Kasumi-1 (cell line): ENCODE results near the gene ACP7.
"Not testable (repeated sequence)": the region's sequence is repeated elsewhere in the genome, so short reads cannot be mapped to it uniquely, and the experiment has no call there.

Experiments
- DNase-seq, 2 experiments: peaks; one replicate each; lab custom pipeline; 2025; lab: John Stamatoyannopoulos, UW

ACP7 gene

DNA sequence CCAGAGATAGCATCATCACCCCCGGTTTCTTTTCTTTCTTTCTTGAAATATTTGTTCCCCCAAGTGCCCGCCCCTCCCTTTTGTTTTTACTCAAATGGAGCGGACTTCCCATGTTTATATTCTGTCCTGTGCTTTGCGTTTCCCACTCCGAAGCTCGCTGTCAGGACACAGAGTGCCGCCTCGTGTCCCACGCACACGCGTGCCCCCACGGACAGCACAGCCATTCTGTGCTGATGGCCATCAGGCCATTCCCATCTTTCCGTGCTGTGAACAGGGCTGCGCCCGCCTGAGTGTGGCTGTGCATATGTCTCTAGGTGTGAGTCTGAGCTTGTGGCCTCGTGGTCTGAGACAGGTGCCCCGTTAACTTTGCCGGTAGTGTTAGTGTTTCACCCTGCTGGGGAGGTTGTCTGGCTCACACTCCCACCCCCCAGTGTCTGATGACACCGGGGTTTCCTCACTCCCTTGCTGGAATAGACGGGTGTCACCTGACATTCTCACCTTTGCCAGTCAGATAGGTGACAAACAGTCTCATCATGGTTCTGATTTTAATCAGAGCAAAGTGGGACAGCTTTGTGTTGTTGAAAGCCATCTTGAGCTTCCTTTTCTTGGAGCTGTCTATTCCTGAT lies 48.3 kb downstream of the ACP7 start:
- no peak for DNase-seq

DNA sequence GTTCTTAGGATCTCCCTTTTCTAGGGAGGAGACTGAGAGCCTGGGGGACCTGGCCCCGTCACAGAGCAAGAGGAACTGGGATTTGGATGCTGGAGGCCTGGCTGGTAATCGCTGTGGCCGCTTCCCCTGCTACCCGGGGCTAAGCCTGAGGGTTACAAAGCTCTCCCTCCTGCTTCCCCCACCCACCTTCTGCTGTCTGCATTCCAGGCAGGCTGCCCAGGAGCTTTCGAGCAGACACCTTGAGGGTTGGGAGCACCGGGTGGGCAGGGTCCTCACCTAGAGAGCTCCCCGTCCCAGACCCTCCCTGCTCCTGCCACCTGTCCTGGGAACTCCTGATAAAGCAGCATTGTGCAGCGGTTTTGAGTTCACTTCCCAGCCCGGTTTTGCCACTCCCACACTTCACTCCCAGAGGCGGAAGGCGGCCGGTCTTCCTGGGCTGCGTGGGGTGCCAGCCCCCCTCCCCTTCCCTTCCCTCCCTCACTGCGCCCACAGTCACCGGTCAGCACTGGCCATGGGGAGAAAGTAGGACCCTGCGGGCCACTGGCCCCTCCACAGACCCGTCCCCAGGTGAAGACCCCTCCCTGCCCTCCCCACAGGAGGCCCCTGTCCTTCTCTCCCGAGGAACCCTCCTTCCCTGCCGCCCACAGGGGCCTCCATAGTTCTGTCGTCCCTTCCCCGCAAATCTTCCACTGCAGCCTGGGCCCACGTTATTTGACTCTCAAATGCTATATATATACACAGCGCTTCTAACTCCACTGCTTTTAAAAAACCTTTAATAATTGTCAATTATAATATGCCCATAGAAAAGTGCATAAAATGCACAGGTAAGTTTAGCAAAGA lies 49.5 kb downstream of the ACP7 start:
- DNase-seq = no peak

DNA sequence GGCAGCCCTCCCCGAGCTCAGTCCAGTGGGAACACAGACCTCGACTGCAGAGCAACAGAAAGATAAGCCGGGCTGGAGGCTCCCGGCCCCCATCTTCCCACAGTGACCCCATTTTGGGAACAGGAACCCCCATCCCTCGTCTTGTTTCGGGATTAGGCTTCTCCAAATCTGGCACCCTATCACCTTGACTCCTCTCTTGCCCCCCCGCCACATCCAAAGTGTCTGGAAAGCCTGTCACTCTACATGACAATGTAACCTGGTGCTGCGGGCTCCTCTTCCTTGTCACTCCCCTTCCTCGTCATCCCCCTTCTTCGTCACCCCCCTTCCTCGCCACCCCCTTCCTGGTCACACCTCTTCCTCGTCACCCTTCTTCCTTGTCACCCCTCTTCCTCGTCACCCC lies 51.5 kb downstream of the ACP7 start:
- DNase-seq = no peak

DNA sequence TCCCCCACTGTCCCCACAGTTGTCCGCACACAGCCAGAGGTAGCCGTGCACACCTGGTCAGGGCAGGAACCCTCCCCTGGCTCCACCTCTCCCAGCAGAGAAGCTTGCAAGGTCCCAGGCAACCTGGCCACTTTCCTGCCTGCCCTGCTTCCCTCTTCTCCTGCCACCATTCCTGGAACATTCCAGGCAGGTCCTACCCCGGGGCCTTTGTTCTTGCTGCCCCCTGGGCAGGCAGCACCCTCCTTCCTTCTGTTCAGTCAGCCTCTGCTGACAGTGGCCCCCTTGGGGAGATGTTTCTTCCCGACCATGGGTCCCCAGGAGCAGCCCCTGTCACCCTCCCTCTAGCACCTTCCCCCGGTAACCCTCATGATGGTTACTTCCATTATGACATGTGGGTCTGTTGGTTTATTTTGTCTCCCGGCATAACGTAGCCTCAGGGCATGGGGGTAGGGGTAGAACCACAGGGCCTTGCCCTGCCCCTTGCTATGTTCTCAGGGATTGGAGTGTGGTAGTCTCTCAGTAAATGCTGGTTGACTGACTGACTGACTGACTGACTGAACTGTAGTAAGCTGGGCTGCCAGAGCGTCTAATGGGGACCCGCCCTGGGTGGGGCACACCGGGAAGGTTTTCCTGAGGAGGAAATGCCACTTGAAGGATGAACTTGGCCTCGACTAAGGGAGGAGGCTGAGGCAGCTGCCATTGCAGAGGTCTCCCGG lies 52.2 kb downstream of the ACP7 start:
- no peak for DNase-seq

DNA sequence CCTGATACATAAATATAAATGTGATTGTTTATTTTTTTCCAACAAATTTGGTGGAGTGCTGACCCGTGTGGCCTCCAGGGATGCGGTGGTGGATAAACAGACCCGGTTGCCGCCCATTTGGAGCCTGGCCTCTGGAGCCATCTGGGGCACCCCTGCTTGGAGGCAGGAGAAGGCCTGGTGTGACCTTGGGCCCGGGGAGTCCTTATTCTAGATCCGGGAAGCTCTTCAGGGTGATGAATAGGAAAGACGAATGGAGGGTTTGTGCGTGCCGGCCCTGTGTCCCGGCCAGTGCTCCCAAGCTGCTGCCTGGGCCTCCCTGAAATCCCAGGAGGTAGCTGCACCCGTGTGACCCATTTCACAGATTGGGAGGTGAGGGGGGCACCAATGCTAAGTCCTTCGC lies 53.0 kb downstream of the ACP7 start:
- DNase-seq = no peak

DNA sequence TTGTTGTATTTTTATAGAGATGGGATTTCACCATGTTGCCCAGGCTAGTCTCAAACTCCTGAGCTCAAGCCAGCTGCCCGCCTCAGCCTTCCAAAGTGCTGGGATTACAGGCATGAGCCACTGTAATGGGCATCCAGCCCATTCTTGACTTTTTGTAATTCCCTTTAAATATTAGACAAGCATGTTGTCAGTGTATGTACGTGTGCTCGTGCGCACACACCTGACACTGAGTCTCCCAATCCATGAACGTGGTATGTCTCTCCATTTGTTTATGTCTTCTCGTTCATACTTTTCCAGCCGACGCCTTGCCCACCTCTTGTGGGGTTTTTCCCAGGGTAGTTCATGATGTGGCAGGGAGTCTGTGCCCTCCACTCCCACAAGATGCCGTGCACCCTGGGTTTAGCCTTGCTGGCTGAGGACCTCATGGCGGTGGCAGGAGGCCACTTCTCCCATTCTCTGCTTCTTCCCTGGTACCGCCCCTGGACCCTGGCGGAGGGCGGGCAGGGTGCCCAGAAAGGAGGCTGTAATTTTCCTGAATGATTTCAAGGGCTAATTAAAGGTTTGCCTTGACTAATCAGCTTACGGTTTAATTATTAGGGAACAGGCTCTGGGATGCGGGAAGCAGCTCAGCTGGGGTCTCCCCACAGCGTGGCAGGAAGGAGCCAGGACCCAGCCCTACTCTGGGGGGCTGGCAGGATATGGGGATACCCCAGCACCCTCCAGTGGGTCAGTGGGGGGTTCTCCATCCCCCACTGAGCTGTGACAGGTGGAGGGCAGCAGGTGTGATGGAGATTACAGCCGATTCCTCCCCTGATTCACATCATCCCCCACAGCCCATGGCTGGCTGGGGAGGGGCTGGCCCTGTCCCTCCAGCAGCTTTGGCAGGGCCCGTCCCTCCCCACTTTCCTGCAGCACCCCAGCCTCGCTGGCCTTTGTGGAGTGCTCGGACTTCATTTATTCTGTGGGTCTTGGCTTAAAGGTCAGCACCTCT lies 54.3 kb downstream of the ACP7 start:
- no peak for DNase-seq

DNA sequence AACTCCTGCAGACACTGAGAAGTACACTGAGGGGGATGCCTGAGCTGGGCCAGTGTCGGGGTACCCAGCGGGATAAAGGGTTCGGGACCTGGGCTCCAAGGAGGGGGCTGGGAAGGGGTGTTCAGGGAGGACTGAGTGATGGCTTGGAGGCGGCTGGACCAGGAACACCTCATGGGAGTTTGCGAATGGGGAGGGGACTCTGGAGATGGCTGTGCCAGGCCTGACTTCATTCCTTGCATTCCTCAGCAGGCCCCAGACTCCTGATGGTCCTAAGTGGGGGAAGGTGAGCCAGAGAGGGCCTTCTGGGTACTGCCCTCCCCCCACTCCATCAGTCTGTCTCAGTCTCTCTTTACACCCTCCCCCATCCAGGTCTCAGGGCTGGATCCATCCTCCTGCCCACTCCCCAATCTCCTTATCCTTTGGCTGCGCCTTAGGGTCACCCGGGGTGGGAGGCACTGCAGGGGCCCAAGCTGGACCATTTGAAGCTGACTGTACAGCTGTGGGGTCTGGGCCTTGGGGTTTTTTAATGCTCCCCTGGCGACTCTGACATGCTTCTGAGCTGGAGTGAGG lies 55.2 kb downstream of the ACP7 start:
- no peak for DNase-seq

DNA sequence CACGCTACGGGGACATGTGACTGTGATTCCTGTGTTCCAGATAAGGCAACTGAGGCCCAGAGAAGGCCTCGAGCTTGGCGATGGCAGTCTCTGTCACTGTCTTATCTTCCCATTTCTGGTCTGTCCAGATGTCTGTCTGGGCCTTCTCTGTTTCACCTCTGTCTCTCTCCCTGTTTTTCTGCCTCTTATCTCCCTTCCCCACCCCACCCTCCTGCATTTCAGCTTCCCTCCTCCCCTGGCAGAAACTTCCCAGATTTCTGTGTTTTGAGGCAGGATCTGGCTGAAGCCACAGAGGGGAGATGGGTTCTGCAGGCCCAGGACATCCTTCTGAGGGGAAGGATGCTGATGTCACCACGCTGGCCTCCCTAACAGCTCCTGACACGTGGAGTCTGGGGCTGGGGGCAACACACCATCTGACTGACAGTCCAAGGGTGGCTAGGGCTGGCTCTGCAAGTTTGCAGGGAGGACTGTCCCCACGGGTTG lies 55.8 kb downstream of the ACP7 start:
- DNase-seq = no peak

DNA sequence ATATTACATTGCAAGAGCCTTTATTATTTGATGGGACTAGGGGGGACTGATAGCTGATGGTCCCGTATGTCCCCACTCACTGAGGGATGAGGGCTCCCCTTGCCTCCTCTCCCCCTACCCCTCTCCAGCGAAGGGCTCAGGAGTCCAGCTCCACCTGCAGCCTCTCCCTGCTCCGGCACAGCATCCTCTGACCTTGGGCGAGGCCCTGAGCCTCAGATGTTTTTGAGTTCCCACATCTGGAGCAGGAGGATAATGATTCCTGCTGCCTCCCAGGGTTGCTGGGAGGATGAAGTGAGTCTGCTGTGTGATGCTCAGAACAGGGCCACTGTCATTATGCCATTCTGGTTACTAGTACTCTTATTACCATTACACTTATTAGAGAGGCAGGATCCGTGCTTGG lies 56.4 kb downstream of the ACP7 start:
- no peak for DNase-seq

DNA sequence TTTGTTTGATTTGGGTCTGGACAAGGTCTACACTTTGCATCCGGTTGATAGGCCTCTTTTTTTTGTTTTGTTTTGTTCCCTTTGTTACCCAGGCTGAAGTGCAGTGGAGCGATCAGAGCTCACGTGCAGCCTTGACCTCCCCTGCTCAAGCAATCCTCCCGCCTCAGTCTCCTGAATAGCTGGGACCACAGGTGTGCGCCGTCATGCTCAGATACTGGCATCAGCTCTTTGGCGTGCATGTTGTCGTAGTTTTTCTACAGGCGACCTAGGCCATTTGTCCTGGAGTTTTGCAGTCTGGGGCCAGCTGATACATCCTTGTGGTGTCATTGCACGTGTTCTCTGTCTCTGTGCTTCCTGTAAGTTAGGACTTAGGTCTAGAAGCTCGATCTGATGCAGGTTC lies 57.8 kb downstream of the ACP7 start:
- no peak for DNase-seq

DNA sequence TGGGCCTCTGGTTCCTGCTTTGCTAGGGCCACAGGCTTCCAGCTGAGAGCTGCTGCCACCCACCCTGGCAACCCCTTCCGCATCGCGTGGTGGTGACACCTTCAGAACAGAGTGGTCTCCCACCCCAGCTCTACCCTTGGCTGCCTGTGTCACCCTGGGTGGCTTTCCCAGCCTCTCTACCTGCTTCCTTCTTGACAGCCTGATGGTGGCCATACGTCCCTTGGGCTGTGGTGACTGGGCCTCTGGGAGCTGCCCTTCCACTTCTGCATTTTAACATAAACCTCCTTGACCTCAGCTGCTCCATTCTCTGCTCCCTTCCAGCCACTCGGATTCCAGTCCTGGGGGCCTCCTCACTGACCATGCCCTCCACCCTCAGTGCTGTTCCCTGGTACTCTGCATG lies 58.5 kb downstream of the ACP7 start:
- peak; percentile 8 to 18 for DNase-seq

DNA sequence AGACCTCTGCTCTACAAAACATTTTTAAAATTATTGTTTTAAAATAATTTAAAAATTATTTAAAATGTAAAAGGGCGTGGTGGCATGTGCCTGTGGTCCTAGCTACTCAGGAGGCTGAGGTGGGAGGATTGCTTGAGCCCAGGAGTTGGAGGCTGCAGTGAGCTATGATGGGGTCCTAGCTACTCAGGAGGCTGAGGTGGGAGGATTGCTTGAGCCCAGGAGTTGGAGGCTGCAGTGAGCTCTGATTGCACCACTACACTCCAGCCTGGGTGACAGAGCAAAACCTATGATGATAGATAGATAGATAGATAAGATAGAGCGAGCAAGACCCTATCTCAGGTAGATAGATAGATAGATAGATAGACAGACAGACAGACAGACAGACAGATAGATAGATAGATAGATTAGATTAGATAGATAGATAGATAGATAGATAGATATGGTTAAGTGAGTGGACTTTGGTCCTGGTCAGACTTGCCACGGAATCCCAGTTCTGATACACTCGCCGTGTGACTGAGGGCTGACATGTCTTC lies 59.7 kb downstream of the ACP7 start:
- not testable (repeated sequence) for DNase-seq

DNA sequence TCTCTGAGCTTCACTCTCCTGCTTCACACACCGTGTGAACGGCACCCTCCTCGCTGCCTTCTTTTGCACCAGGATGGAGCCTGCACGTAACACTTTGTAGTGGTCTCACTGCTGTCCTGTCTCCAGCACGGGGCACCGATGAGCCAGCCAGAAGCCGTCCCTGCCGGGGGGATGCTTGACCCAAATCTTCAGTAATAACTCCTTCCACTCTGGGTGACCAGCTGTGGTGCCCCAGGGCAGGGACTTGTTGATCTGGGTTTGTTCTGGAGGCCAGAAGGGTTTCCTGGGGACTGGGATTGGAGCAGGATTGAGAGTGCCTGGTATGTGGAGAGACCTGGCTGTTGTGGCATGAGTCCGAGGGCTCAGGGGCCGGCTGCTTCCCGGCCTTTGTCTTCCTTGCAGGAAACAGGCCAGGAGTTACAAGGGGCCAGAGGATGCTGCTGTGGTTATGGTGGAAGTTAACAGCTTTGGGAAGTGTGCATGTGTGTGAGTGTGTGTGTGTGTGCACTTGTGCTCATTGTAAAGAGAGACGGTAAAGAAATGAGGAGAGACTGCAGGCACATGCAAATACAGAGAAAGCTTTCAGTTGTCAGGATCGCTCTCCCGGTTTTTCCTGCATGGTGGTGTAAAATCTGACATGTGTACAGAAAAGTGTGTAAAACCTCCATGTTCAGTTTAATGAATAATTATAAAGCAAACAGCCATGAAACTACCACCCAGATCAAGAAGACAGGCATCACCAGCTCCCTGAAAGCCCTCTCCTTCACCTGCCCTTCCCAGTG lies 60.3 kb downstream of the ACP7 start:
- DNase-seq = peak; percentile 41 to 43

DNA sequence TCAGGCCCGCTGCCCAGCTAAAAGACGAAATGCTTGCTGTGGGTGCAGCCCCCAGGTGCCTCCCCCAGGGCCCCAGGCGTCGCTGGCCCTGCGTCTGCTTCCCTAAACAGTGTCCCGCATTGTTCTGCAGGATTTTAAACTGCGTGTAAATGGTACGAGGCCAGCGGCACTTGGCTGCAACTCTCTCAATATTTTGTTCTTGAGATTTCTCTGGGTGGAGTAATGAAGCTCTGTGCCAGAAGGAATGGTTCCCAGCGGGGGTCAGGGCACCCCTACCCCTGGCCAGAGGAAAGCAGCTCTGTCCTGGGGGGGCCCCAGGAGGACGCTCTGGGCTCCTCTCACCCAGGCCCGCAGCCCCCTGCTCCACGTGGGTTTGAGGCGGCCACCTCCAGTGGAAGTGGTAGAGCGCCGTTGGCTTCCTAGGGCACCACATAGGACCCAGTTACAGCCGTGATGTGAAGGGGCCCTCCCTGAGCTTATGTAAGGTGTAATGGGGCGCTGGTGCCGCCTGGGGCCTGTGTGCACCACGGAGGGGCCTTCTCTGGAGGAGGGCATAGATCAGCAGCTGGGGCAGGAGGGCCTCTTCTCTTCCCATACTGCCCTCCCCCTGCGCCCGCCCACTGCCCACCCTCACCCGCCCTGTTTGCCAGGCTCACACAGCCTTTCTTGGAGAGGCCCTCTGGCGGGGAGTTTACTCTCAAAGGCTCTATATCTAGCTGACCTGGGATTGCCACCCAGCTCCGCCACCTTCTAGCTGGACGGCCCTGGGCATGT lies 61.2 kb downstream of the ACP7 start:
- DNase-seq = peak; percentile 39 to 43

DNA sequence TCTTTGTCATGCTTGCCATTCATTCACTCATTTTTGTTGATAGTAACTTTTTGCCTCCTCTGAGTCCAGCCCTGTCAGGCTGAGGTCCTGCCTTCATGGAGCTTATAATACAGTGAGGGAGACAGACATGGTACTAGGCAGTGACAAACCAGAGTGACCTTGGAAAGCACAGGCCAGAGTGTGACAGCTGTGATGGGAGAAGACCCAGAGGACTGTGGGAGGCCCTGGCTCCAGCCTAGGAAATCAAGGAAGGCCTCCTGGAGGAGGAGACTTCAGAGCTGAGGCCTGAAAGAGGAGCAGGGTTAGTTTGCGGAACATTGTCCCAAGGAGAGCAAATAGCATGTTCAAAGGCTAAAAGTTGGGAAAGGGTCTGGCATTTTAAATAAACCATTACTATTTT lies 61.9 kb downstream of the ACP7 start:
- DNase-seq = no peak

DNA sequence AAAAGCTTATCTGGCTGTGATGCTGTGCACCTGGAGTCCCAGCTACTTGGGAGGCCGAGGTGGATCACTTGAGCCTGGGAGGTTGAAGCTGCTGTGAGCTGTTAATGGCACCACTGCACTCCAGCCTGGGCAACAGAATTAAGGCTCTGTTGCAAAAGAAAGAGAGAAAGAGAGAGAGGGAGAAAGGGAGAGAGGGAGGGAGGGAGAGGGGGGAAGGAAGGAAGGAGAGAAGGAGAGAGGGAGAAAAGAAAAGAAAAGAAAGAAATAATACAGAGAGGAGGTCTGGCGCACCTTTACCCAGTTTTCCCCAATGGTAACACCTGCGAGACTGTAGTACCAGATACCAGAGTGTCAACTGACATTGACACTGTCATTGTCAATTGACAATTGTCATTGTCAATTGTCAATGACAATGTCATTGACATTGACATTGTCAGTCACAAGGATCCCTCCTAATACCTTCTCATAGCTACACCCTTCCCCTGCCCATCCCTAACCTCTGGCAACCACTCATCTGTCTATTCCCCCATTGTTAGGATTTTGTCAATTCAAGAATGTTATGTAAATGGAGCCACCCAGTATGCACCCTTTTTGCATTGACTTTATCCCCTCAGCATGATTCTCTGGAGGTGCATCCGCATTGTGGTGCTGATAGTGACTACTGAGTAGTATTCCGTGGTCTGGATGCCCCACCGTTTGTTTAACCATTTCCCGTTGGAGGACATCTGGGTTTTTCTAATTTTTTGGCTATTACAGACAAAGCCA lies 62.7 kb downstream of the ACP7 start:
- no peak for DNase-seq

DNA sequence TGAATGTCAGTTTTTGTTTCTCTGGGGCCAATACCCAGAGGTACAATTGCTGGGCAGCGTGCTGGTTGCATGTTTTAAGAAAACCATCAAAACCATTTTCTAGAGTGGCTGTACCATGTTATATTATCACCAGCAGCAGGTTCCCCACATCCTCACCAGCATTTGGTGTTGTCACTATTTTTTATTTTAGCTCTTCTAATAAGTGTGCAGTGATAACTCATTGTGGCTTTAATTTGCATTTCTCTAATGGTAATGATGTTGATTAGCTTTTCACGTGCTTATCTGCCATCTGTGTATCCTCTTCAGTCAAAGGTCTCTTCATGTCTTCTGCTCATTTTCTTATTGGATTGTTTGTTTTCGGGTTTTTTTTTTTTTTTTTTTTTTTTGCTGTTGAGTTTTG lies 63.3 kb downstream of the ACP7 start:
- no peak for DNase-seq

DNA sequence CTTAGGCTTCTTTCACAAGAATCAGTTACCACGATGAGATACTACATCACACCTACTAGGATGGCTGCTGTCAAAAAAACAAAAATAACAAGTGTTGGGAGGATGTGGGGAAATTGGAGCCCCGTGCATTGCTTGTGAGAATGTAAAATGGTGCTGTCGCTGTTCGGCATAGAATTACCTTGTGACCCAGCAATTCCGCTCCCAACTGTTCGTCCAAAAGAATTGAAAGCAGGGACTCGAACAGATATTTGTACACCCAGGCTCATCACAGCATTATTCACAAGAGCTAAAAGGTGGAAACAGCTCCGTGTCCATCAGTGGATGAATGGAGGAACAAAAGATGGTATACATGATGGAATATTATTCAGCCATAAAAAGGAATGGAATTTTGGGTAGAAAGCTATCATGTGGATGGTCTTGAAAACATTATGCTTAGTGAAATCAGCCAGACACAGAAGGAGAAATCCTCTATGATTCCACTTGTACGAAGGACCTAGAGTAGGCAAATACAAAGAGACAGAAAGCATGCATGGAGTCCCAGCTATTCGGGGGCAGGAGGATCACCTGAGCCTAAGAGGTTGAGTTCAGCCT lies 64.9 kb downstream of the ACP7 start:
- DNase-seq = no peak
